Memory B cell (primary cell): ENCODE measurements around the gene TMCO1.
A peak's percentile ranks its signal among the peaks of the same experiment; 100 is the strongest.
"Not testable (repeated sequence)": the region's sequence is repeated elsewhere in the genome, so short reads cannot be mapped to it uniquely, and the experiment has no call there.

Experiments
- ATAC-seq: fragments of 150-1000 bp; cut with Tn5 transposase; 2 replicates; pipeline ENCODE4 v1.10.0; 2021; ENCODE audit warnings: low read depth, mild to moderate bottlenecking, moderate library complexity
- DNase-seq, 2 donors: peaks; one replicate each; pipeline ENCODE4 v3.0.0; 2022; ENCODE audit warnings: low spot score in 2 of 2
- H3K27ac Mint-ChIP-seq: one replicate; pipeline ENCODE4 v1.8.0; 2022; ENCODE audit warnings: mild to moderate bottlenecking, moderate library complexity, mixed read lengths
- H3K27me3 Mint-ChIP-seq: one replicate; pipeline ENCODE4 v1.8.0; 2022; ENCODE audit warnings: mixed read lengths
- H3K36me3 Mint-ChIP-seq: one replicate; pipeline ENCODE4 v1.8.0; 2022; ENCODE audit warnings: mild to moderate bottlenecking, mixed read lengths
- H3K4me1 Mint-ChIP-seq: one replicate; pipeline ENCODE4 v1.8.0; 2022; ENCODE audit warnings: mixed read lengths
- H3K4me3 Mint-ChIP-seq: one replicate; pipeline ENCODE4 v1.8.0; 2022; ENCODE audit warnings: mild to moderate bottlenecking, moderate library complexity, mixed read lengths
- H3K9me3 Mint-ChIP-seq: one replicate; pipeline ENCODE4 v1.8.0; 2022; ENCODE audit warnings: mixed read lengths

TMCO1 gene

GRCh38 chr1:165764277-165764676 is 4.4 kb downstream of the TMCO1 start:
- H3K36me3 Mint-ChIP-seq: peaks cover 33% of the 10 kb centered on the region
- no peak overlapping the region for H3K4me3 Mint-ChIP-seq
- no peak overlapping the region for H3K27ac Mint-ChIP-seq

GRCh38 chr1:165763442-165763841 is 5.2 kb downstream of the TMCO1 start:
- Mint-ChIP-seq H3K9me3 (no peaks in the 10 kb centered on the region), H3K27me3 (no peaks in the 10 kb centered on the region), H3K27ac (no peak overlapping the region), H3K4me3 (no peak overlapping the region), H3K36me3 (peaks cover 33% of the 10 kb centered on the region), H3K4me1 (peaks cover 36% of the 10 kb centered on the region)
- ATAC-seq (no peak), DNase-seq (no peak)

More at GRCh38 chr1:165764277-165764676, 4.4 kb downstream of the TMCO1 start:
- Mint-ChIP-seq H3K4me1 (peaks cover 40% of the 10 kb centered on the region), H3K9me3 (no peaks in the 10 kb centered on the region), H3K27me3 (no peaks in the 10 kb centered on the region)
- no peak for ATAC-seq
- DNase-seq: no peak

GRCh38 chr1:165762725-165763124 is 5.9 kb downstream of the TMCO1 start:
- DNase-seq: no peak
- H3K4me1 Mint-ChIP-seq: peaks cover 34% of the 10 kb centered on the region
- no peak overlapping the region for H3K4me3 Mint-ChIP-seq
- peaks cover 36% of the 10 kb centered on the region for H3K36me3 Mint-ChIP-seq
- no peak overlapping the region for H3K27ac Mint-ChIP-seq
- no peaks in the 10 kb centered on the region for H3K9me3 Mint-ChIP-seq
- no peaks in the 10 kb centered on the region for H3K27me3 Mint-ChIP-seq
- no peak for ATAC-seq

GRCh38 chr1:165759095-165759494 is 9.6 kb downstream of the TMCO1 start:
- no peak overlapping the region for H3K27ac Mint-ChIP-seq
- H3K36me3 Mint-ChIP-seq: peaks cover 17% of the 10 kb centered on the region
- DNase-seq: no peak
- no peak for ATAC-seq
- H3K4me3 Mint-ChIP-seq: no peak overlapping the region
- no peaks in the 10 kb centered on the region for H3K27me3 Mint-ChIP-seq
- H3K9me3 Mint-ChIP-seq: no peaks in the 10 kb centered on the region
- peaks cover 15% of the 10 kb centered on the region for H3K4me1 Mint-ChIP-seq

- H3K4me1 Mint-ChIP-seq: peaks cover 14% of the 10 kb centered on the region
- H3K4me3 Mint-ChIP-seq: no peak overlapping the region
- DNase-seq: no peak
- H3K36me3 Mint-ChIP-seq: peaks cover 18% of the 10 kb centered on the region
- ATAC-seq: no peak
- H3K27ac Mint-ChIP-seq: no peak overlapping the region
- no peaks in the 10 kb centered on the region for H3K27me3 Mint-ChIP-seq
- no peaks in the 10 kb centered on the region for H3K9me3 Mint-ChIP-seq
These were observed 13.2 kb downstream of the TMCO1 start for GRCh38 chr1:165755393-165756010.

GRCh38 chr1:165753934-165754333 is 14.7 kb downstream of the TMCO1 start:
- Mint-ChIP-seq H3K27me3 (no peaks in the 10 kb centered on the region), H3K9me3 (no peaks in the 10 kb centered on the region), H3K4me3 (no peak overlapping the region), H3K36me3 (peaks cover 18% of the 10 kb centered on the region), H3K4me1 (peaks cover 12% of the 10 kb centered on the region), H3K27ac (no peak overlapping the region)
- ATAC-seq: no peak
- no peak for DNase-seq

GRCh38 chr1:165748550-165748949 is 20.1 kb downstream of the TMCO1 start:
- no peaks in the 10 kb centered on the region for H3K27me3 Mint-ChIP-seq
- no peak for DNase-seq
- ATAC-seq: no peak
- H3K9me3 Mint-ChIP-seq: no peaks in the 10 kb centered on the region
- H3K27ac Mint-ChIP-seq: no peak overlapping the region
- peaks cover 4% of the 10 kb centered on the region for H3K4me1 Mint-ChIP-seq
- H3K36me3 Mint-ChIP-seq: peaks cover 18% of the 10 kb centered on the region
- H3K4me3 Mint-ChIP-seq: no peak overlapping the region

GRCh38 chr1:165747632-165748447 is 20.8 kb downstream of the TMCO1 start:
- Mint-ChIP-seq H3K4me1 (peaks cover 3% of the 10 kb centered on the region), H3K9me3 (no peaks in the 10 kb centered on the region), H3K4me3 (no peak overlapping the region), H3K27me3 (no peaks in the 10 kb centered on the region), H3K27ac (no peak overlapping the region), H3K36me3 (peaks cover 19% of the 10 kb centered on the region)
- DNase-seq: no peak
- ATAC-seq: no peak

GRCh38 chr1:165744913-165745312 is 23.8 kb downstream of the TMCO1 start:
- DNase-seq, H3K27ac Mint-ChIP-seq, ATAC-seq, H3K4me1 Mint-ChIP-seq, H3K4me3 Mint-ChIP-seq, H3K27me3 Mint-ChIP-seq, H3K9me3 Mint-ChIP-seq: not testable (repeated sequence)
- peaks cover 41% of the 10 kb centered on the region for H3K36me3 Mint-ChIP-seq

GRCh38 chr1:165742194-165742593 is 26.5 kb downstream of the TMCO1 start:
- Mint-ChIP-seq H3K4me1 (peaks cover 13% of the 10 kb centered on the region), H3K36me3 (peaks cover 36% of the 10 kb centered on the region), H3K9me3 (no peaks in the 10 kb centered on the region), H3K27me3 (no peaks in the 10 kb centered on the region), H3K4me3 (no peak overlapping the region), H3K27ac (no peak overlapping the region)
- DNase-seq (no peak), ATAC-seq (no peak)

- H3K9me3 Mint-ChIP-seq: no peaks in the 10 kb centered on the region
- peaks cover 33% of the 10 kb centered on the region for H3K36me3 Mint-ChIP-seq
- H3K27me3 Mint-ChIP-seq: no peaks in the 10 kb centered on the region
- DNase-seq (peak in 1 of 2 donors; percentile 4), ATAC-seq (peak; percentile 95)
- H3K4me1 Mint-ChIP-seq: peaks cover 15% of the 10 kb centered on the region
- H3K27ac Mint-ChIP-seq: no peak overlapping the region
- no peak overlapping the region for H3K4me3 Mint-ChIP-seq
These were observed 29.9 kb downstream of the TMCO1 start for GRCh38 chr1:165738794-165739193.

- Mint-ChIP-seq H3K27me3 (no peaks in the 10 kb centered on the region), H3K4me1 (peaks cover 15% of the 10 kb centered on the region), H3K4me3 (no peak overlapping the region), H3K27ac (no peak overlapping the region), H3K9me3 (no peaks in the 10 kb centered on the region), H3K36me3 (peaks cover 29% of the 10 kb centered on the region)
- ATAC-seq (no peak), DNase-seq (no peak)
These were observed 31.5 kb downstream of the TMCO1 start for GRCh38 chr1:165737196-165737595.

- DNase-seq (no peak), ATAC-seq (no peak)
- peaks cover 15% of the 10 kb centered on the region for H3K36me3 Mint-ChIP-seq
- H3K4me3 Mint-ChIP-seq: no peak overlapping the region
- no peaks in the 10 kb centered on the region for H3K9me3 Mint-ChIP-seq
- peaks cover 15% of the 10 kb centered on the region for H3K4me1 Mint-ChIP-seq
- no peaks in the 10 kb centered on the region for H3K27me3 Mint-ChIP-seq
- no peak overlapping the region for H3K27ac Mint-ChIP-seq
These were observed 33.8 kb downstream of the TMCO1 start for GRCh38 chr1:165734906-165735305.

- DNase-seq (no peak), ATAC-seq (no peak)
- Mint-ChIP-seq H3K27me3 (no peaks in the 10 kb centered on the region), H3K4me1 (no peaks in the 10 kb centered on the region), H3K27ac (peak overlapping the region; percentile 47), H3K4me3 (no peak overlapping the region), H3K36me3 (peaks cover 16% of the 10 kb centered on the region), H3K9me3 (no peaks in the 10 kb centered on the region)
These were observed 41.8 kb downstream of the TMCO1 start for GRCh38 chr1:165726841-165727240.
